Gastrocnemius medialis (tissue), 4 donors: ENCODE measurements around the gene RDH11.

Source experiments
- POLR2A ChIP-seq, 2 donors: fragments of 450-650 bp; IDR thresholded peaks; one replicate each; pipeline ENCODE4 v1.6.1; 2017; ENCODE audit warnings: antibody characterized with exemption in 2 of 2, mild to moderate bottlenecking in 2 of 2, moderate library complexity in 2 of 2
- TF ChIP-seq, protein P1 (sequence below), 5 experiments: fragments of 450-650 bp in 3 of 5; fragments of 200-600 bp in 2 of 5; sonication (generic) in 2 of 5; IDR thresholded peaks in 4 of 5; conservative IDR thresholded peaks in 1 of 5; 1 replicate in 4 of 5; 2 replicates in 1 of 5; pipeline ENCODE4 v1.5.1; 2016 to 2019; ENCODE audit warnings: antibody characterized with exemption in 5 of 5, mild to moderate bottlenecking in 3 of 5, moderate library complexity in 3 of 5

- TF ChIP-seq, protein P1, sequence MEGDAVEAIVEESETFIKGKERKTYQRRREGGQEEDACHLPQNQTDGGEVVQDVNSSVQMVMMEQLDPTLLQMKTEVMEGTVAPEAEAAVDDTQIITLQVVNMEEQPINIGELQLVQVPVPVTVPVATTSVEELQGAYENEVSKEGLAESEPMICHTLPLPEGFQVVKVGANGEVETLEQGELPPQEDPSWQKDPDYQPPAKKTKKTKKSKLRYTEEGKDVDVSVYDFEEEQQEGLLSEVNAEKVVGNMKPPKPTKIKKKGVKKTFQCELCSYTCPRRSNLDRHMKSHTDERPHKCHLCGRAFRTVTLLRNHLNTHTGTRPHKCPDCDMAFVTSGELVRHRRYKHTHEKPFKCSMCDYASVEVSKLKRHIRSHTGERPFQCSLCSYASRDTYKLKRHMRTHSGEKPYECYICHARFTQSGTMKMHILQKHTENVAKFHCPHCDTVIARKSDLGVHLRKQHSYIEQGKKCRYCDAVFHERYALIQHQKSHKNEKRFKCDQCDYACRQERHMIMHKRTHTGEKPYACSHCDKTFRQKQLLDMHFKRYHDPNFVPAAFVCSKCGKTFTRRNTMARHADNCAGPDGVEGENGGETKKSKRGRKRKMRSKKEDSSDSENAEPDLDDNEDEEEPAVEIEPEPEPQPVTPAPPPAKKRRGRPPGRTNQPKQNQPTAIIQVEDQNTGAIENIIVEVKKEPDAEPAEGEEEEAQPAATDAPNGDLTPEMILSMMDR (IDR thresholded peaks at IDR 0.05 in 4 of 5, conservative IDR thresholded peaks at IDR 0.05 in 1 of 5): no peak
- TF ChIP-seq POLR2A (IDR thresholded peaks at IDR 0.05): no peak
Measured at GRCh38 chr14:67630938-67631337, 64.6 kb downstream of the RDH11 start.
